ENCODE results near the gene SERPINB8. TPM values are rescaled to one million over a fixed set of nuclear protein-coding genes. Genes with fewer than 3 reads are reported as not detected.
"Not testable (repeated sequence)": the region's sequence is repeated elsewhere in the genome, so short reads cannot be mapped to it uniquely, and the experiment has no call there.

The SERPINB8 gene
- total and polyA plus RNA-seq, 4 experiments from 2014 or later = 13.8 to 16.3 (median 15.3) TPM

- Mint-ChIP-seq H3K4me1 (peaks cover 0 to 5% (median 2%) of the 10 kb centered on the region in 4 donors), H3K4me3 (peak overlapping the region in 6 of 8 donors; percentile 69 to 83 (median 77)), H3K9me3 (no peaks in the 10 kb centered on the region), H3K27ac (no peak overlapping the region), H3K27me3 (peaks cover 3 to 9% of the 10 kb centered on the region in 2 donors), H3K36me3 (no peaks in the 10 kb centered on the region)
- no peak overlapping the region for H3K27ac ChIP-seq (ENCODE audit: low read depth, low read length)
- peaks cover 14% of the 10 kb centered on the region for H3K4me1 ChIP-seq (ENCODE audit: insufficient read depth, low read length)
- peaks cover 5% of the 10 kb centered on the region for H3K27me3 ChIP-seq (ENCODE audit: insufficient read depth, low read length)
- H3K9me3 ChIP-seq (ENCODE audit: control insufficient read depth in 1 of 2, low read length in 2 of 2) = no peaks in the 10 kb centered on the region
- intact Hi-C loops (cut with micrococcal nuclease) = loop anchor here (1.0 to 5.0 kb wide), 3 partner anchors 112 to 919 kb away; no protein-coding TSS in a partner anchor
- ChIA-PET POLR2A (ENCODE audit: partially characterized antibody) (interaction anchor here (0.9 to 1.3 kb wide), 2 partner anchors 34 to 38 kb away, joined by 3 to 5 read pairs; no protein-coding TSS in a partner anchor), CTCF (ENCODE audit: partially characterized antibody) (interaction anchor here (0.6 to 6.0 kb wide), 21 partner anchors 9 to 433 kb away, joined by 3 to 67 read pairs (median 8); partner anchors contain the start of gene HMSD)
- peak; percentile 34 to 61 (median 44) for DNase-seq
- peak overlapping the region; percentile 27 to 55 for H3K4me3 ChIP-seq (ENCODE audit: low read length in 2 of 2)
- H3K36me3 ChIP-seq (ENCODE audit: insufficient read depth, low read length) = no peaks in the 10 kb centered on the region
Observed at GRCh38 chr18:63936156-63936931, 33.5 kb upstream of the SERPINB8 start.

- no peaks in the 10 kb centered on the region for H3K36me3 Mint-ChIP-seq
- Histone ChIP-seq H3K27me3 (ENCODE audit: insufficient read depth, low read length) (peaks cover 5% of the 10 kb centered on the region), H3K4me3 (ENCODE audit: low read length in 2 of 2) (peak overlapping the region in 1 of 2 donors; percentile 55), H3K27ac (ENCODE audit: low read depth, low read length) (no peak overlapping the region), H3K36me3 (ENCODE audit: insufficient read depth, low read length) (no peaks in the 10 kb centered on the region), H3K4me1 (ENCODE audit: insufficient read depth, low read length) (peaks cover 14% of the 10 kb centered on the region), H3K9me3 (ENCODE audit: control insufficient read depth in 1 of 2, low read length in 2 of 2) (no peaks in the 10 kb centered on the region)
- ChIA-PET POLR2A (ENCODE audit: partially characterized antibody) (interaction anchor here (0.9 to 1.3 kb wide), 2 partner anchors 34 to 38 kb away, joined by 3 to 5 read pairs; no protein-coding TSS in a partner anchor), CTCF (ENCODE audit: partially characterized antibody) (interaction anchor here (1.0 to 6.0 kb wide), 14 partner anchors 9 to 422 kb away, joined by 3 to 67 read pairs (median 9); partner anchors contain the start of gene HMSD)
- no peak for DNase-seq
- H3K27me3 Mint-ChIP-seq = peaks cover 7 to 8% of the 10 kb centered on the region in 2 donors
- peaks cover 0 to 5% (median 2%) of the 10 kb centered on the region in 4 donors for H3K4me1 Mint-ChIP-seq
- H3K27ac Mint-ChIP-seq = no peak overlapping the region
- intact Hi-C loops (cut with micrococcal nuclease) = loop anchor here (1.0 to 5.0 kb wide), 3 partner anchors 113 to 920 kb away; no protein-coding TSS in a partner anchor
- no peaks in the 10 kb centered on the region for H3K9me3 Mint-ChIP-seq
- peak overlapping the region in 2 of 8 donors; percentile 72 to 83 for H3K4me3 Mint-ChIP-seq
Observed at GRCh38 chr18:63936932-63937393, 32.9 kb upstream of the SERPINB8 start.

- Mint-ChIP-seq H3K4me3 (no peak overlapping the region), H3K36me3 (no peaks in the 10 kb centered on the region), H3K27ac (no peak overlapping the region), H3K4me1 (peaks cover 0 to 5% (median 2%) of the 10 kb centered on the region in 4 donors), H3K27me3 (peaks cover 16 to 25% of the 10 kb centered on the region in 2 donors), H3K9me3 (peaks cover 0 to 2% (median 0%) of the 10 kb centered on the region in 8 donors)
- peaks cover 5% of the 10 kb centered on the region for H3K27me3 ChIP-seq (ENCODE audit: insufficient read depth, low read length)
- no peak for DNase-seq
- ChIA-PET POLR2A (ENCODE audit: partially characterized antibody) (no interaction called here), CTCF (ENCODE audit: partially characterized antibody) (interaction anchor here (1.5 kb wide), 1 partner anchor 23 kb away, joined by 5 read pairs; no protein-coding TSS in a partner anchor)
- H3K4me3 ChIP-seq (ENCODE audit: low read length in 2 of 2) = no peak overlapping the region
- no peak overlapping the region for H3K27ac ChIP-seq (ENCODE audit: low read depth, low read length)
- intact Hi-C loops (cut with micrococcal nuclease) = no loop called here
- H3K4me1 ChIP-seq (ENCODE audit: insufficient read depth, low read length) = peaks cover 14% of the 10 kb centered on the region
- no peaks in the 10 kb centered on the region for H3K9me3 ChIP-seq (ENCODE audit: control insufficient read depth in 1 of 2, low read length in 2 of 2)
- H3K36me3 ChIP-seq (ENCODE audit: insufficient read depth, low read length) = no peaks in the 10 kb centered on the region
Observed at GRCh38 chr18:63940008-63940407, 29.9 kb upstream of the SERPINB8 start.

GRCh38 chr18:63940543-63941050 lies 29.3 kb upstream of the SERPINB8 start:
- H3K4me1 ChIP-seq (ENCODE audit: insufficient read depth, low read length) = peaks cover 14% of the 10 kb centered on the region
- H3K27ac Mint-ChIP-seq; DNase-seq; H3K36me3 ChIP-seq (ENCODE audit: insufficient read depth, low read length); H3K4me3 Mint-ChIP-seq; H3K4me3 ChIP-seq (ENCODE audit: low read length in 2 of 2); H3K27ac ChIP-seq (ENCODE audit: low read depth, low read length); H3K9me3 Mint-ChIP-seq; H3K27me3 ChIP-seq (ENCODE audit: insufficient read depth, low read length); H3K4me1 Mint-ChIP-seq; H3K9me3 ChIP-seq (ENCODE audit: control insufficient read depth in 1 of 2, low read length in 2 of 2); POLR2A ChIA-PET (ENCODE audit: partially characterized antibody); H3K36me3 Mint-ChIP-seq; intact Hi-C loops (cut with micrococcal nuclease): not testable (repeated sequence)
- CTCF ChIA-PET (ENCODE audit: partially characterized antibody) = interaction anchor here (1.5 kb wide), 1 partner anchor 23 kb away, joined by 5 read pairs; no protein-coding TSS in a partner anchor
- H3K27me3 Mint-ChIP-seq = peaks cover 16 to 25% of the 10 kb centered on the region in 2 donors

GRCh38 chr18:63947051-63947790 lies 22.7 kb upstream of the SERPINB8 start:
- H3K27ac Mint-ChIP-seq = no peak overlapping the region
- peaks cover 14 to 26% of the 10 kb centered on the region in 2 donors for H3K27me3 Mint-ChIP-seq
- ChIA-PET POLR2A (ENCODE audit: partially characterized antibody) (no interaction called here), CTCF (ENCODE audit: partially characterized antibody) (no interaction called here)
- Histone ChIP-seq H3K36me3 (ENCODE audit: insufficient read depth, low read length) (no peaks in the 10 kb centered on the region), H3K27me3 (ENCODE audit: insufficient read depth, low read length) (no peaks in the 10 kb centered on the region), H3K9me3 (ENCODE audit: control insufficient read depth in 1 of 2, low read length in 2 of 2) (no peaks in the 10 kb centered on the region), H3K4me1 (ENCODE audit: insufficient read depth, low read length) (peaks cover 13% of the 10 kb centered on the region), H3K4me3 (ENCODE audit: low read length in 2 of 2) (no peak overlapping the region), H3K27ac (ENCODE audit: low read depth, low read length) (no peak overlapping the region)
- peaks cover 0 to 2% (median 0%) of the 10 kb centered on the region in 8 donors for H3K9me3 Mint-ChIP-seq
- intact Hi-C loops (cut with micrococcal nuclease) = no loop called here
- no peak for DNase-seq
- H3K4me1 Mint-ChIP-seq = peaks cover 8 to 27% (median 20%) of the 10 kb centered on the region in 4 donors
- no peaks in the 10 kb centered on the region for H3K36me3 Mint-ChIP-seq
- no peak overlapping the region for H3K4me3 Mint-ChIP-seq

- Histone ChIP-seq H3K4me3 (ENCODE audit: low read length in 2 of 2) (peak within 1 kb of the TSS; percentile 29 to 42), H3K27ac (ENCODE audit: low read depth, low read length) (no peak within 1 kb of the TSS), H3K9me3 (ENCODE audit: control insufficient read depth in 1 of 2, low read length in 2 of 2) (no peaks in the 10 kb centered on the region), H3K4me1 (ENCODE audit: insufficient read depth, low read length) (peaks cover 13% of the 10 kb centered on the region), H3K27me3 (ENCODE audit: insufficient read depth, low read length) (no peaks in the 10 kb centered on the region), H3K36me3 (ENCODE audit: insufficient read depth, low read length) (no peaks in the 10 kb centered on the region)
- intact Hi-C loops (cut with micrococcal nuclease) = loop anchor here (1.0 kb wide), 1 partner anchor 30 kb away; no protein-coding TSS in a partner anchor
- H3K27ac Mint-ChIP-seq = peak within 1 kb of the TSS in 2 of 7 donors; percentile 60 to 61
- DNase-seq = peak; percentile 34 to 61 (median 46)
- H3K27me3 Mint-ChIP-seq = peaks cover 4 to 13% of the 10 kb centered on the region in 2 donors
- peak within 1 kb of the TSS; percentile 73 to 89 (median 78) for H3K4me3 Mint-ChIP-seq
- no peaks in the 10 kb centered on the region for H3K9me3 Mint-ChIP-seq
- no peaks in the 10 kb centered on the region for H3K36me3 Mint-ChIP-seq
- ChIA-PET POLR2A (ENCODE audit: partially characterized antibody) (no interaction called here), CTCF (ENCODE audit: partially characterized antibody) (interaction anchor here (0.9 to 2.0 kb wide), 4 partner anchors 10 to 18 kb away, joined by 3 to 9 read pairs (median 4); no protein-coding TSS in a partner anchor)
- H3K4me1 Mint-ChIP-seq = peaks cover 8 to 27% (median 20%) of the 10 kb centered on the region in 4 donors
Observed at GRCh38 chr18:63949068-63949737, 20.7 kb upstream of the SERPINB8 start, which contains the start of gene HMSD. Gene HMSD (plus strand): TSS chr18:63949301. CDS start chr18:63953456, 4,155 bp downstream.

Measured in CD4-positive, alpha-beta memory T cell (primary cell).